ENCODE measurements around the gene NET1.

- no peak for TF ChIP-seq YY1 (IDR thresholded peaks at IDR 0.05; ENCODE audit: low read depth)
- TF ChIP-seq, protein P1, sequence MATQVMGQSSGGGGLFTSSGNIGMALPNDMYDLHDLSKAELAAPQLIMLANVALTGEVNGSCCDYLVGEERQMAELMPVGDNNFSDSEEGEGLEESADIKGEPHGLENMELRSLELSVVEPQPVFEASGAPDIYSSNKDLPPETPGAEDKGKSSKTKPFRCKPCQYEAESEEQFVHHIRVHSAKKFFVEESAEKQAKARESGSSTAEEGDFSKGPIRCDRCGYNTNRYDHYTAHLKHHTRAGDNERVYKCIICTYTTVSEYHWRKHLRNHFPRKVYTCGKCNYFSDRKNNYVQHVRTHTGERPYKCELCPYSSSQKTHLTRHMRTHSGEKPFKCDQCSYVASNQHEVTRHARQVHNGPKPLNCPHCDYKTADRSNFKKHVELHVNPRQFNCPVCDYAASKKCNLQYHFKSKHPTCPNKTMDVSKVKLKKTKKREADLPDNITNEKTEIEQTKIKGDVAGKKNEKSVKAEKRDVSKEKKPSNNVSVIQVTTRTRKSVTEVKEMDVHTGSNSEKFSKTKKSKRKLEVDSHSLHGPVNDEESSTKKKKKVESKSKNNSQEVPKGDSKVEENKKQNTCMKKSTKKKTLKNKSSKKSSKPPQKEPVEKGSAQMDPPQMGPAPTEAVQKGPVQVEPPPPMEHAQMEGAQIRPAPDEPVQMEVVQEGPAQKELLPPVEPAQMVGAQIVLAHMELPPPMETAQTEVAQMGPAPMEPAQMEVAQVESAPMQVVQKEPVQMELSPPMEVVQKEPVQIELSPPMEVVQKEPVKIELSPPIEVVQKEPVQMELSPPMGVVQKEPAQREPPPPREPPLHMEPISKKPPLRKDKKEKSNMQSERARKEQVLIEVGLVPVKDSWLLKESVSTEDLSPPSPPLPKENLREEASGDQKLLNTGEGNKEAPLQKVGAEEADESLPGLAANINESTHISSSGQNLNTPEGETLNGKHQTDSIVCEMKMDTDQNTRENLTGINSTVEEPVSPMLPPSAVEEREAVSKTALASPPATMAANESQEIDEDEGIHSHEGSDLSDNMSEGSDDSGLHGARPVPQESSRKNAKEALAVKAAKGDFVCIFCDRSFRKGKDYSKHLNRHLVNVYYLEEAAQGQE (IDR thresholded peaks at IDR 0.05; ENCODE audit: low read depth) = no peak
- TF ChIP-seq TCF12 (IDR thresholded peaks at IDR 0.05; ENCODE audit: low read depth) = no peak
- TF ChIP-seq MAX (IDR thresholded peaks at IDR 0.05) = no peak
- TF ChIP-seq ZBTB7A (IDR thresholded peaks at IDR 0.05; ENCODE audit: low read depth) = no peak
- TF ChIP-seq TEAD4 (IDR thresholded peaks at IDR 0.05) = no peak
- TF ChIP-seq EGR1 (IDR thresholded peaks at IDR 0.05) = no peak
- no peak for TF ChIP-seq NFIC (IDR thresholded peaks at IDR 0.05)
- no peak for TF ChIP-seq EP300 (IDR thresholded peaks at IDR 0.05; ENCODE audit: borderline replicate concordance)
These were observed 12.4 kb downstream of the NET1 start for GRCh38 chr10:5424751-5425150.
